ENCODE data around the gene ATP10B. TPM values are rescaled to one million over a fixed set of nuclear protein-coding genes. Genes with fewer than 3 reads are reported as not detected.

ATP10B gene
- total and polyA plus RNA-seq, 2 of the 13 experiments (the other 11 are each of a cell fraction or from before 2014, with no cell fraction given): not detected

GRCh38 chr5:160534125-160534524, 317.9 kb downstream of the ATP10B start:
- H2AFZ ChIP-seq (ENCODE audit: low read length): no peak overlapping the region
- H4K20me1 ChIP-seq (ENCODE audit: insufficient read depth, low read length): no peaks in the 10 kb centered on the region
- H3K4me2 ChIP-seq (ENCODE audit: low read depth, low read length): no peak overlapping the region
- DNase-seq (ENCODE audit: low spot score) (no peak), ATAC-seq (no peak), FAIRE-seq (no peak)
- H3K27ac ChIP-seq (ENCODE audit: extremely low read length, insufficient read depth, low read length): no peak overlapping the region
- intact Hi-C loops (cut with micrococcal nuclease; ENCODE audit: unreplicated experiment): no loop called here
- no peaks in the 10 kb centered on the region; a peak in 1 of 5 replicates for H3K27me3 ChIP-seq (ENCODE audit: control insufficient read depth in 1 of 2, insufficient read depth in 2 of 2, low read length in 2 of 2)
- TF ChIP-seq ZFP36L2 (CRISPR knock-in tag; IDR thresholded peaks at IDR 0.05) (no peak), MXD1 (CRISPR knock-in tag; IDR thresholded peaks at IDR 0.05) (no peak), HMGXB4 (CRISPR knock-in tag; IDR thresholded peaks at IDR 0.05; ENCODE audit: borderline replicate concordance in 1 of 2, low read depth in 1 of 2) (no peak), ELF1 (CRISPR knock-in tag; IDR thresholded peaks at IDR 0.05) (no peak), SNAPC5 (CRISPR knock-in tag; IDR thresholded peaks at IDR 0.05; ENCODE audit: borderline replicate concordance) (no peak), NFYB (CRISPR knock-in tag; IDR thresholded peaks at IDR 0.05) (no peak), HMGA1 (CRISPR knock-in tag; conservative IDR thresholded peaks at IDR 0.05) (no peak), PBX3 (CRISPR knock-in tag; IDR thresholded peaks at IDR 0.05; ENCODE audit: borderline replicate concordance) (no peak), SALL1 (CRISPR knock-in tag; IDR thresholded peaks at IDR 0.05) (no peak), JUN (CRISPR knock-in tag; IDR thresholded peaks at IDR 0.05) (no peak), ETV5 (CRISPR knock-in tag; IDR thresholded peaks at IDR 0.05; ENCODE audit: borderline replicate concordance) (no peak), ZNF124 (CRISPR knock-in tag; IDR thresholded peaks at IDR 0.05) (no peak)
- no peaks in the 10 kb centered on the region for H3K79me2 ChIP-seq (ENCODE audit: insufficient read depth, low read length)
- CTCF ChIA-PET (ENCODE audit: low intra/inter-chr PET ratio, low total read pairs): no interaction called here
- H3K9ac ChIP-seq (ENCODE audit: insufficient read depth, low read depth, low read length): no peak overlapping the region
- H3K9me3 ChIP-seq (ENCODE audit: low read length): no peaks in the 10 kb centered on the region
- no peak overlapping the region for H3K4me3 ChIP-seq (replicated peaks in 1 of 3; ENCODE audit: insufficient read depth in 1 of 3, low read depth in 2 of 3, low read length in 3 of 3)
- POLR2A ChIA-PET: no interaction called here
- H3K4me1 ChIP-seq (ENCODE audit: insufficient read depth, low read length): no peaks in the 10 kb centered on the region
- no peaks in the 10 kb centered on the region for H3K36me3 ChIP-seq (replicated peaks in 1 of 2; ENCODE audit: control insufficient read depth in 1 of 2, insufficient read depth in 2 of 2, low read length in 2 of 2)
- BruUV-seq (replicated peaks): no TSS peak
- 1% methylated on average over 3 of the region's 3 CpGs for WGBS (ENCODE audit: low lambda C conversion rate)
- in situ Hi-C loops (cut with HindIII; ENCODE audit: extremely low pct_ligation_motif_present, low pct_unique_long_range_greater_than_20kb): no loop called here
